Measurements from ENCODE around the gene TBXA2R. TPM values are rescaled to one million over a fixed set of nuclear protein-coding genes. Genes with fewer than 3 reads are reported as not detected.
A peak's percentile ranks its signal among the peaks of the same experiment; 100 is the strongest.

TBXA2R gene
- polyA plus RNA-seq, 1 donor (not counting 4 experiments of a cell fraction or from before 2014, with no cell fraction given), result not detected

- Histone ChIP-seq H4K20me1 (ENCODE audit: control insufficient read depth, extremely low read depth, insufficient read depth, low read length) (no peaks in the 10 kb centered on the region), H3K4me3 (ENCODE audit: control insufficient read depth in 2 of 3, extremely low read depth in 1 of 3, insufficient read depth in 2 of 3, low read depth in 1 of 3, low read length in 3 of 3) (peak overlapping the region; percentile 90 to 95 (median 93)), H3K9me1 (ENCODE audit: control insufficient read depth, extremely low read depth, insufficient read depth, low read length) (no peaks in the 10 kb centered on the region), H3K27ac (ENCODE audit: control insufficient read depth, insufficient read depth, low read length) (peak overlapping the region; percentile 98), H3K79me2 (ENCODE audit: control insufficient read depth, insufficient read depth, low read length) (peaks cover 31% of the 10 kb centered on the region), H3K36me3 (ENCODE audit: control insufficient read depth in 2 of 2, extremely low read depth in 1 of 2, insufficient read depth in 2 of 2, low read length in 2 of 2) (peaks cover 3 to 5% of the 10 kb centered on the region in 2 experiments), H3K27me3 (ENCODE audit: control insufficient read depth, extremely low read depth, insufficient read depth, low read length) (no peaks in the 10 kb centered on the region), H2AFZ (ENCODE audit: control insufficient read depth, low read length) (peak overlapping the region; percentile 95), H3K4me1 (ENCODE audit: control insufficient read depth, extremely low read depth, insufficient read depth, low read length) (peaks cover 13% of the 10 kb centered on the region), H3K4me2 (ENCODE audit: control insufficient read depth, extremely low read depth, insufficient read depth, low read depth, low read length) (peak overlapping the region; percentile 81), H3K9me3 (ENCODE audit: control insufficient read depth, low read depth, low read length) (no peaks in the 10 kb centered on the region), H3K9ac (ENCODE audit: control insufficient read depth, extremely low read depth, insufficient read depth, low read length) (peak overlapping the region; percentile 97)
- no peak for TF ChIP-seq CTCF (optimal IDR thresholded peaks at IDR 0.05 in 1 of 3, IDR thresholded peaks at IDR 0.05 in 1 of 3, conservative IDR thresholded peaks at IDR 0.05 in 1 of 3; ENCODE audit: extremely low read depth in 1 of 3, insufficient read depth in 2 of 3, low read length in 3 of 3)
- DNase-seq (ENCODE audit: low read depth, low spot score) (no peak), FAIRE-seq (no peak)
- dilution Hi-C loops (cut with MboI; ENCODE audit: extremely low pct_ligation_motif_present, low sequenced_read_pairs), result no loop called here
Observed at GRCh38 chr19:3625996-3626472, 19.4 kb upstream of the TBXA2R start.

- no peaks in the 10 kb centered on the region for H3K9me1 ChIP-seq (ENCODE audit: control insufficient read depth, extremely low read depth, insufficient read depth, low read length)
- TF ChIP-seq EZH2 (IDR thresholded peaks at IDR 0.05; ENCODE audit: low read length) (no peak), CTCF (optimal IDR thresholded peaks at IDR 0.05 in 1 of 3, IDR thresholded peaks at IDR 0.05 in 1 of 3, conservative IDR thresholded peaks at IDR 0.05 in 1 of 3; ENCODE audit: extremely low read depth in 1 of 3, insufficient read depth in 2 of 3, low read length in 3 of 3) (no peak)
- peaks cover 13% of the 10 kb centered on the region for H3K4me1 ChIP-seq (ENCODE audit: control insufficient read depth, extremely low read depth, insufficient read depth, low read length)
- no peaks in the 10 kb centered on the region for H3K9me3 ChIP-seq (ENCODE audit: control insufficient read depth, low read depth, low read length)
- no peaks in the 10 kb centered on the region for H4K20me1 ChIP-seq (ENCODE audit: control insufficient read depth, extremely low read depth, insufficient read depth, low read length)
- no peaks in the 10 kb centered on the region for H3K27me3 ChIP-seq (ENCODE audit: control insufficient read depth, extremely low read depth, insufficient read depth, low read length)
- H3K4me2 ChIP-seq (ENCODE audit: control insufficient read depth, extremely low read depth, insufficient read depth, low read depth, low read length), result no peak overlapping the region
- H2AFZ ChIP-seq (ENCODE audit: control insufficient read depth, low read length), result no peak overlapping the region
- H3K27ac ChIP-seq (ENCODE audit: control insufficient read depth, insufficient read depth, low read length), result no peak overlapping the region
- H3K9ac ChIP-seq (ENCODE audit: control insufficient read depth, extremely low read depth, insufficient read depth, low read length), result no peak overlapping the region
- H3K4me3 ChIP-seq (ENCODE audit: control insufficient read depth in 2 of 3, extremely low read depth in 1 of 3, insufficient read depth in 2 of 3, low read depth in 1 of 3, low read length in 3 of 3), result no peak overlapping the region
- dilution Hi-C loops (cut with MboI; ENCODE audit: extremely low pct_ligation_motif_present, low sequenced_read_pairs), result no loop called here
- DNase-seq (ENCODE audit: low read depth, low spot score) (no peak), FAIRE-seq (no peak)
- peaks cover 31% of the 10 kb centered on the region for H3K79me2 ChIP-seq (ENCODE audit: control insufficient read depth, insufficient read depth, low read length)
- H3K36me3 ChIP-seq (ENCODE audit: control insufficient read depth in 2 of 2, extremely low read depth in 1 of 2, insufficient read depth in 2 of 2, low read length in 2 of 2), result peaks cover 3 to 13% of the 10 kb centered on the region in 2 experiments
Observed at GRCh38 chr19:3623716-3624115, 17.0 kb upstream of the TBXA2R start.

Measured in keratinocyte (primary cell).